SK-N-SH (cell line): ENCODE measurements around the gene SLITRK2.

Source experiments
- CTCF ChIP-seq: fragments of 200-600 bp; sonication (generic); IDR thresholded peaks from 2 replicates; pipeline ENCODE4 v1.6.1; 2017; ENCODE audit warnings: antibody characterized with exemption, mild to moderate bottlenecking, moderate library complexity
- EP300 ChIP-seq, 2 experiments: IDR thresholded peaks; 2 replicates each; pipeline versions ENCODE4 v1.4.0 to v1.6.1; 2012; ENCODE audit warnings: borderline replicate concordance in 1 of 2, low read depth in 1 of 2, low read length in 1 of 2
- JUND ChIP-seq: IDR thresholded peaks from 2 replicates; pipeline ENCODE4 v1.4.0; 2012
- MAX ChIP-seq: IDR thresholded peaks from 2 replicates; pipeline ENCODE4 v1.4.0; 2012; ENCODE audit warnings: low read depth
- MXI1 ChIP-seq: IDR thresholded peaks from 2 replicates; pipeline ENCODE4 v1.6.1; 2012; ENCODE audit warnings: mild to moderate bottlenecking, low read depth, low read length, improper control_type of control experiment
- POLR2AphosphoS5 ChIP-seq: IDR thresholded peaks from 2 replicates; pipeline ENCODE4 v1.6.1; 2012; ENCODE audit warnings: low read depth, low read length
- REST ChIP-seq: IDR thresholded peaks from 2 replicates; pipeline ENCODE4 v1.6.1; 2012; ENCODE audit warnings: mild to moderate bottlenecking, low read depth, low read length, moderate library complexity
- TEAD4 ChIP-seq: IDR thresholded peaks from 2 replicates; pipeline ENCODE4 v1.4.0; 2012; ENCODE audit warnings: mild to moderate bottlenecking, borderline replicate concordance; ENCODE audit not compliant: insufficient read depth
- USF2 ChIP-seq: fragments of 150-350 bp; IDR thresholded peaks from 2 replicates; pipeline ENCODE4 v1.6.1; 2017; ENCODE audit warnings: antibody characterized with exemption, low read length, low read depth, borderline replicate concordance
- YY1 ChIP-seq: IDR thresholded peaks from 2 replicates; pipeline ENCODE4 v1.4.0; 2012; ENCODE audit warnings: low read depth, mild to moderate bottlenecking

DNA sequence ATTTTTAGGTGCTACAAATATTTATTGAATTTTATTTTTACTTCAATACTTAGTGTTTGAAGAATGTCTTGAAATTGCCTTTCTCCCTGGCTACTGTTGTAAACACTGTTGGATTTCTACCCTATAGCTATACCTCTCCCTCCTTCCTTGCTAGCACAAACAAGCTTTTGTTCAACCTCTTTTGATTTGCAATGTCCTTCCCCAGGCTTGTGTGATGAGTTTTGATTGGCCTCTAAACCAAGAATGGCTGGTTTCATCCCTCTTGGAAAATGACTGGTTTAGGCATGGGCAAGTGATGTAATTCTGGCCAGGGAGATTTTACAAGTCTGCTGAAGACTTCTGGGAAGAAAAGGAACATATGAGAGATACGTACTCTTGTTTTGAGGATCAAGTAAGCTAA, 25.3 kb upstream of the SLITRK2 start:
- TF ChIP-seq CTCF (no peak), TEAD4 (no peak), REST (no peak), JUND (no peak), MXI1 (no peak), EP300 (IDR thresholded peaks at IDR 0.05; ENCODE audit: borderline replicate concordance in 1 of 2, low read depth in 1 of 2, low read length in 1 of 2) (no peak), YY1 (no peak), POLR2AphosphoS5 (no peak), USF2 (no peak), MAX (no peak)
